ENCODE results near the gene CRB3. TPM values are rescaled to one million over a fixed set of nuclear protein-coding genes. Genes with fewer than 3 reads are reported as not detected.

Gene CRB3
- total and polyA plus RNA-seq, 2 experiments from 2014 or later, result 11.8 to 44.4 TPM

- ATAC-seq, result no peak
- H3K27ac Mint-ChIP-seq, result no peak overlapping the region
Observed at GRCh38 chr19:6509118-6509971, 45.3 kb downstream of the CRB3 start.

GRCh38 chr19:6510618-6511017 is 46.5 kb downstream of the CRB3 start:
- Mint-ChIP-seq H3K9me3 (no peaks in the 10 kb centered on the region; the same call in 2 of the 3 replicates), H3K4me3 (no peak overlapping the region), H3K36me3 (ENCODE audit: low read depth) (no peaks in the 10 kb centered on the region), H3K27ac (no peak overlapping the region), H3K4me1 (no peaks in the 10 kb centered on the region), H3K27me3 (ENCODE audit: insufficient read depth, low read depth, poor library complexity) (peaks cover 5% of the 10 kb centered on the region)
- DNase-seq (ENCODE audit: low spot score) (no peak), ATAC-seq (no peak)
- H2AFZ ChIP-seq, result no peak overlapping the region
- H3K4me2 ChIP-seq, result no peak overlapping the region
- H3K27me3 ChIP-seq (ENCODE audit: insufficient read depth), result no peaks in the 10 kb centered on the region
- no peak overlapping the region for H3K4me3 ChIP-seq
- H3K79me2 ChIP-seq (replicated peaks; ENCODE audit: insufficient read depth), result no peaks in the 10 kb centered on the region
- no peaks in the 10 kb centered on the region for H3K4me1 ChIP-seq (ENCODE audit: insufficient read depth)
- H3K9me2 ChIP-seq (ENCODE audit: insufficient read depth), result no peaks in the 10 kb centered on the region
- H3K36me3 ChIP-seq (ENCODE audit: insufficient read depth), result no peaks in the 10 kb centered on the region
- no peaks in the 10 kb centered on the region for H3F3A ChIP-seq (replicated peaks; ENCODE audit: low read depth)
- H4K20me1 ChIP-seq (replicated peaks; ENCODE audit: insufficient read depth), result no peaks in the 10 kb centered on the region
- no peak for TF ChIP-seq CREB1 (CRISPR knock-in tag; IDR thresholded peaks at IDR 0.05; ENCODE audit: low read depth)
- H3K27ac ChIP-seq (ENCODE audit: low read depth), result no peak overlapping the region

More at GRCh38 chr19:6509118-6509971, 45.3 kb downstream of the CRB3 start:
- Histone ChIP-seq H3F3A (replicated peaks; ENCODE audit: low read depth) (no peaks in the 10 kb centered on the region), H3K27me3 (ENCODE audit: insufficient read depth) (no peaks in the 10 kb centered on the region), H3K4me3 (no peak overlapping the region), H3K79me2 (replicated peaks; ENCODE audit: insufficient read depth) (no peaks in the 10 kb centered on the region), H2AFZ (no peak overlapping the region; the same call in 1 of the 2 replicates), H3K9me2 (ENCODE audit: insufficient read depth) (no peaks in the 10 kb centered on the region), H3K4me2 (no peak overlapping the region), H3K36me3 (ENCODE audit: insufficient read depth) (no peaks in the 10 kb centered on the region), H3K4me1 (ENCODE audit: insufficient read depth) (no peaks in the 10 kb centered on the region), H3K27ac (ENCODE audit: low read depth) (no peak overlapping the region), H4K20me1 (replicated peaks; ENCODE audit: insufficient read depth) (no peaks in the 10 kb centered on the region)
- TF ChIP-seq STAT1 (IDR thresholded peaks at IDR 0.05; ENCODE audit: unreplicated experiment), result no peak
- no peak for TF ChIP-seq ETS1 (IDR thresholded peaks at IDR 0.05)
- TF ChIP-seq REST (IDR thresholded peaks at IDR 0.05; ENCODE audit: unreplicated experiment), result no peak
- TF ChIP-seq ZNF114 (CRISPR knock-in tag; IDR thresholded peaks at IDR 0.05), result no peak
- no peaks in the 10 kb centered on the region for H3K36me3 Mint-ChIP-seq (ENCODE audit: low read depth)
- no peak for DNase-seq (ENCODE audit: low spot score)
- no peaks in the 10 kb centered on the region; the same call in 2 of the 3 replicates for H3K9me3 Mint-ChIP-seq
- H3K27me3 Mint-ChIP-seq (ENCODE audit: insufficient read depth, low read depth, poor library complexity), result peaks cover 9% of the 10 kb centered on the region
- no peak overlapping the region for H3K4me3 Mint-ChIP-seq
- H3K4me1 Mint-ChIP-seq, result no peaks in the 10 kb centered on the region

Data from GM23338 (cell line).